Measurements from ENCODE around the gene CNNM1.

- TF ChIP-seq TAF1 (IDR thresholded peaks at IDR 0.05; ENCODE audit: low read depth, low read length) (no peak), POLR2A (IDR thresholded peaks at IDR 0.05; ENCODE audit: low read depth, low read length) (no peak)
Measured at GRCh38 chr10:99345350-99345749, 16.2 kb downstream of the CNNM1 start.
